HG03196 (cell line): ENCODE results near the gene DCDC2B.
"Not testable (repeated sequence)": the region's sequence is repeated elsewhere in the genome, so short reads cannot be mapped to it uniquely, and the experiment has no call there.

ENCODE experiments used
- ATAC-seq: cut with Tn5 transposase; IDR thresholded peaks from one replicate; pipeline ENCODE4 v1.9.1; 2021; ENCODE audit not compliant: unreplicated experiment

The DCDC2B gene

DNA sequence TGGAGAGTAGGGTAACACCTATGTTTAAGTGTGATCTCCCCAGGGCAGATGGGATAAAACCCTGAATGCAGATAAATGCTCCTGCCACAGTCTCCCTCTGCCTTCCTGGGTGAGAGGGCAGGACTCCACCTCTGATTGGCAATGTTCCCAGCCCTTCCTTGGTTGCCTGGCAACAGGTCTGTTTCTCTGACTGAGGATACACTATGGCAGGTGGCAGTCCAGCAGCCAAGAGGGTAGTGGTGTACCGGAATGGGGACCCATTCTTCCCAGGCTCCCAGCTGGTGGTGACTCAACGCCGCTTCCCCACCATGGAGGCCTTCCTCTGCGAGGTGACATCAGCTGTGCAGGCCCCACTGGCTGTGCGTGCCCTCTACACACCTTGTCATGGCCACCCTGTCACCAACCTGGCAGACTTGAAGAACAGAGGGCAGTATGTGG is at the start of gene DCDC2B:
Gene DCDC2B, plus strand, starts transcription at position 199 of the 438 bp plus-strand sequence. Its CDS starts 5 bp downstream, at position 204.
- no peak for ATAC-seq

DNA sequence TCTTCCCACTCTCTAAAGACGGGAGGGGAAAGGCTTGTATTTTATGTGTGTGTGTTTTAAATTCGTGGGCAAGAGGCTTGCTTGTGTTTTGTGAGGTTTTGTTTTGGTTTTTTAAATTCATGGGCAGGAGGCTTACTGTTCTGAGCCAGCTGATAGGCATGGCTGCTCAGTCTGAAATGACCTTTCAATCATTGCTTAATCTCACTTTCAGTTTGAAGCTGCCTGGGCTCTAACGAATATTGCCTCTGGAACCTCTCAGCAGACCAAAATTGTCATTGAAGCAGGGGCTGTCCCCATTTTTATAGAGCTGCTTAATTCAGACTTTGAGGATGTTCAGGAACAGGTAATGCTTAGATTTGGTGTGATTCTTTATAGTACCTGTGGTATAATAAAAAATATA is 49.7 kb upstream of the DCDC2B start:
- no peak for ATAC-seq

DNA sequence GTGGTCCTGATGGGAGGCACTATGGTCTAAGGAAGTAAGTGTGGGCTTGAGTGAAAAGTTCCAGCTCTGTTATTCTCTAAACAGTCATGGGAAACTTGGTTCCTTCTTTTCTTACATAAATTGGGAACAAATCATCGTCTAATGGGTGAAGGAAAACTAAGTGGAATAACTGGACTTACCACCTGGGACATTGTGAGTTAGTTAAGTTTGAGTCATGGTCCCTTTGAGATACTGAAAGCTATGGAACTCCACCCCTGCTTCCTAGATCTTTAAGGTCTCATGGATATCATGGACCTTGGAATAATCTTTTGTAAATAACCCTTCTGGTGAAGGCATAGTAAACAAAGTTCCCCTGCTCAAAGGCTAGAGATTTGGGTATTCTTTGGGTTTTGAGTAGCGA is 45.5 kb upstream of the DCDC2B start:
- ATAC-seq: no peak

DNA sequence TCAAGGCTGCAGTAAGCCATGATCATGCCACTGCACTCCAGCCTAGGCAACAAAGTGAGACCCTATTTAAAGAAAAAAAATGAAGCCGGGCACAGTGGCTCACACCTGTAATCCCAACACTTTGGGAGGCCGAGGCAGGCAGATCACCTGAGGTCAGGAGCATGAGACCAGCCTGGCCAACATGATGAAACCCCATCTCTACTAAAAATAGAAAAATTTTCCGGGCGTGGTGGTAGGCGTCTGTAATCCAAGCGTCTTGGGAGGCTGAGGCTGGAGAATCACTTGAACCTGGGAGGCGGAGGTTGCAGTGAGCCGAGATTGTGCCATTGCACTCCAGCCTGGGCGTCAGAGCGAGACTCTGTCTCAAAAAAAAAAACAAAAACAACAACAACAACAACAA is 43.3 kb upstream of the DCDC2B start:
- not testable (repeated sequence) for ATAC-seq

DNA sequence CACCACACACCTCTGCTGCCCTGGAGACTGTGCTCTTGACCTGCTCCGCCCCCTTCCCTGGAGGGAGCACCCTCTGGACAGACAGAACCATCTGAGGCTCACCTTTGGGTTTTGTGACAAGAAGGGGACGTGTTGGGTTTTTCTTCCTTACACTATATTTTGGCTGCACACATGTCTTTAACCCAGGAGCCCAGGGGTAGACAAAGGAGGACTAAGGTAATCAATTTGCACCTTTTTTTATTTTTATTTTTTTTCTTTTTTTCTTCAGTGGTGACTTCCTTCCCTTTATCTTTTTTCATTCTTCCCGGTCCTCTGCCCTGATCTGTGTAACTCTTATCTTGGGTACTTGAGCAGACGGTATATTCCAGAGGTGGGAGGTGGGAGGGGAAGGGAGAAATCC is 37.9 kb upstream of the DCDC2B start:
- ATAC-seq: no peak

DNA sequence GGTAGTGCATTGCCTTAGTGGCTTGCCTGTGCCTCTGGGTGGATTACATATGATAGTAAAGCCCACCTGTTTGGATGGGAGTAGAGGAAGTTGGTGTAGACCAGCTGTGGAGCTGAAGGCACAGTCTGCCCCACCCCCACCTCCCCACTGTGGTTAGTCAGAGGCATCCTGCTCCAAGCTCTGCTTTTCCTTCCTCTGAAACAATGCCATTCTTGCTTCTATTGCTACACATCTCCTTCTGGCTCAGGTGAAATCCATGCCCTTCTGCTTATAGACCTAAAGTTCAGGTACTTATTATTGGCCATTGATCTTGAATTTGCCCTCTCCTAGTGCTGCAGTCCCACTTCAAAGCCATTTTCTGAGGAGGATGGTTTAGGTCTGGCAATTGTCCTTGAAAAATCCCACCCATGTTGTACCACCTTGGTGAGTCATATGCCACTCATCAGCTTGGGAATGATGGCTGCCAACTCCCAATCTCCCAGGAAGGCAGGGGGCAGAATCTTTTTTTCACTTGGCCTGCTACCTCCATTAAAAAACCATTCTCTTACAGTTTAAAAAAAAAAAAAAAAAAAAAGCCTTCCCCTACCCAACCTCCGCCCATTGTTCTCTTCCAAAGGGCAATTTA is 36.2 kb upstream of the DCDC2B start:
- no peak for ATAC-seq

DNA sequence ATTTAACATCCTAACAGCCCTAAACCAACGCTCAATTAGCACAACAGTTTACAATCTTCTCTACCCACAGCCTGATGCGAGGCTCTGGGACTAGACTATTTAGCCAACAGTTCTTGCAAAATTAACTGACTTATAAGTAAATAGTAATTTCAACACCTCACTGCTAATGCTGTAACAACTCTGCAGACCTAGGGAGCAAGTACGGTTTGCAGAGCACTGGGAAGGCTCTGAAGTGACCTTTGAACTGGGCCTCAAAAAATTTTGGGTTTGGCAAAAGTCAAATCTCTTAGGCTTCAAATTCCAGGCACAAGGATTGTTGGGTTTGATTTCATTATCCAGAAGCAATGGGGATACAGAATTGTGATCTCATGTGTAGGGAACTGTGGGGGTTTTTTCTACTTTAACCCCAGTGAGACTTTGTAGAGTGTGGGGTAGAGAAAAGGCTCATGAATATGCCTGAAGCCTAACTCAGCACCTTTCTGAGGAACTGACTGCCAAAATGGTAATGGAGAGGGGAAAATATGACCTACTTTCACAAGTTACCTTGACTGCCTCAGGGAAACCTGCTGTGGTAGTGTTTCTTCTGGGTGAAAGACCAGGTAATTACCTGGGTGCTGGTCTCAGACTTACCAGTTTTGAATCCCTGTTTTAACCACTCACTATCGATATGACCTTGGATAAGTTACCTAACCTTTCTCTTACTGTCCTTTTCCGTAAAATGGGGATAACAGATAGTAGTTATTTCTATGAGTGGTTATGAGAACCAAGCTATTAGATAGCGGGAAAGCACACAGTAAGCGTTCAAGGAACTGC is 30.3 kb upstream of the DCDC2B start:
- ATAC-seq: no peak

DNA sequence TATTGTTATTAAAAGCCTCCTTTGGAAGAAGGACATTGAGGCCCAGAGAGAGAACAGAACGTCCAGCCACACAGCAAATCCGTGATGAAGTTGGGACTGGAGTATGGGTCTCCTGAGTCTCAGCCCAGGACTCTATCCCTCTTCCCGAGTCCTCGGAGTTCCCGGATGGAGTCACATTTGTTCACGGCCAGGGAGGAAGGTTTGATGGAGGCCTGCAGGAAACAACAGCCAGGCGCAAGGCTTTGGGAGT is 29.8 kb upstream of the DCDC2B start:
- no peak for ATAC-seq

DNA sequence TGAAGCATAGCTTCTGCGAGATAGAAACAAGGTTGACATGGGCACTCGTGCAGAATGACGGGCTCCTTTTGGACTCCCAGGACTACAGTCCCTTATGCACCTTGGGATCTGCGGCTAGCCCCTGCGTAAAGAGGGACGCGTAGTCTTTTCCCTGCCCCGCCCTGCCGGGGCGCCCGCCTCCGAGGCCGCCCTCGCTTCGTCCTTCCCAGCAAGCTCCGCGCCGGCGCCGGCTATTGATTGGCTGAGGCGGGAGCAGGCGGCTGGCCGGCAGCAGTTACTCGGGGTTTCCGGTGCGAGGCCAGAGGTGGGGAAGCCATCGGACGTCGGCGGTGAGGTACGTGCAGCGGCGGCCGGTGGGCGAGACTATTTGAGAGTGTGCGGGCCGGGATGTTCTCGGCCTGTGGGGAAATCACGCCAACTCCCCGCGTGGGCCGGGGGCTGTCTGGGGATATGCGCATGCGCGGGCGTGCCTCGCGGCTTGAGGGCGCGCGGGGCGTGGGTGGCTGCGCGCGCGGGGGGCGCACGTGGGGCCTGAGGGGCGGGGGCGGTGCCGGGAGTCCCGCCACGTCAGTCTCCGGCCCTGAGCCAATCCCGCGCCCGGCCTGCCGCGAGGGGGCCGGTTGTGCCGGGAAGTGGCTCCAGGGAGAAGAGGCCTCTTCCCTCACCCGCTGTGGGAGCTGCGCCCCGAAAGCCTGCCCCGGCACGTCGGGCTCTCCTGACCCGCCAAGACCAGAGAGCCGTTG is 29.3 kb upstream of the DCDC2B start, which contains the start of gene TXLNA:
Gene TXLNA, plus strand, starts transcription at position 233 of the 743 bp plus-strand sequence. CDS start 671 bp downstream, outside the sequence.
- ATAC-seq: peak; percentile 81

DNA sequence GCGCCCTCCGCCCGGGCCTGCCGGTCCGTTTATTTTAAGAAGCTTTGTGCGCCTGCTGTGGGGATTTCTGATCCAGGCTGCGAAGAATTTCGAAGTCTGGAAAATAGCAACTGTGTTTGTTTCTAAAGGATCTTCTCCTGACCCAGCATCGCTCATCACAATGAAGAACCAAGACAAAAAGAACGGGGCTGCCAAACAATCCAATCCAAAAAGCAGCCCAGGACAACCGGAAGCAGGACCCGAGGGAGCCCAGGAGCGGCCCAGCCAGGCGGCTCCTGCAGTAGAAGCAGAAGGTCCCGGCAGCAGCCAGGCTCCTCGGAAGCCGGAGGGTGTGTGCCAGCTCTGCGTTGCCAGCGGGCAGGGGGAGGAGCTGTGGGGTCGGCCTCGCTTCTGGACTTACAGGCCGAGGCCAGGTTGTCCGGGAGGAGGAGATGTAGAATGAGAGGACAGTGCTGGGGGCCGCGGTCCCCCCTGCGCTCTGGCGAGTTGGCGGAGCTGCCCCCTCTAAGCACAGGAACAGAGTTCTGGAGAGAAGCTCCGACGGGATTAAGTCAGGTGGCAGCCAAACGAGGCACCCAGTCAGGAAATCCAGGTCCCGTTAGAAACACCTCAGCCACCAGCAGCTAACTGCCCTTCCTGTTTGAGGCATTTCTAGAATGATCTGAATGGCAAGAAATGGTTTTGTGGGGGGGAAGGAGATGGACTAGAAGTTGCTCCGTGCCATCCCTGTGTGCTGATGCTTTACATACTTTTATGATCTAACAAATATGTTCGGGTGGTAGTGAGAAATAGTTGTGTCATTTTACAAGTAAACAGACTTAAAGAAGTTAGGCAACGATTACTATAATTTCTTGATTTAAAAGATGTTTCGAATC is 28.5 kb upstream of the DCDC2B start:
- no peak for ATAC-seq

DNA sequence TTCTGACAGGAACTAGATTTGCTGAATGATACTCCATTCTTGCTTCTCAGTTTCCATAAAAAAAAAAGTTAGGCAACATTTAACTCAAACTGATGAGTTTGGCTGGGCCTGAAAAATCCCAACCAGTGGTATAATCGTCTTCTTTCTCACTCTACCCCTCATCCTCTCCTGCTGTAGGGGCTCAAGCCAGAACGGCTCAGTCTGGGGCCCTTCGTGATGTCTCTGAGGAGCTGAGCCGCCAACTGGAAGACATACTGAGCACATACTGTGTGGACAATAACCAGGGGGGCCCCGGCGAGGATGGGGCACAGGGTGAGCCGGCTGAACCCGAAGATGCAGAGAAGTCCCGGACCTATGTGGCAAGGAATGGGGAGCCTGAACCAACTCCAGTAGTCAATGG is 27.8 kb upstream of the DCDC2B start:
- no peak for ATAC-seq

DNA sequence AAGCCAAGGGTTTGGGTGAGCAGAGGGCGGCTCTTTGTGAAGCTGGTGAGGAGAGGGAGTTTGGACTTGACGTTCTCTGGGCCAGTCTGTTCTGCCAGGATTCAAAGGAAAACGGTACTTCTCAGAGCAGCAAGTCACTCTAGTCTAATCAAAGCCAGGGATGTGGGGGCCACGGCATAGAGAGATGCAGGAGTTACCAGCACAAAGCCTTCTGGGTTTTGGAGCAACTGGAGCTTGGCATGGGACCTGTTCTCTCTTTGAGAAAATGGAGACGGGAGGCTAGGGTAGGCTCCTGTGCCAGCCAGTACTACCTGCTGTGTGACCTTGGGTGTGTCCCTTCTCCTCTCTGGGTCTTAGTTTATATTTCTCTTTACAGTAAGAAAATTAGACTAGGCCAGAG is 27.3 kb upstream of the DCDC2B start:
- no peak for ATAC-seq

DNA sequence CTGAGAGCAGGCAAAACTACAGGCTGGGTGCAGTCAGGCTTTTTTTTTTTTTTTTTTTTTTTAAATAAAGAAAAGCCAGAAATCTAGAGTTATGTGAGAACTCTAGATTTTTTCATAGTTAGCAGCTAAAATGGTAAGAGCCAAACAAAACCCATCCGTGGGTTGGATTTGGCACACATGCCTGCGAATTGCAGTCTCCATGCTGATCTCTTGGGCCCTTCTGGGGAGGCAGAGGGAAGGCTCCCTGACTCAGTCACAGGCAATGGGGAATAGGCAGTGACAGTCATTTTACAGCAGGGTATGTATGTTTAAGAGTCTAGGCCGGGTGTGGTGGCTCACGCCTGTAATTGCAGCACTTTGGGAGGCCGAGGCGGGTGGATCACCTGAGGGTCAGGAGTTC is 26.8 kb upstream of the DCDC2B start:
- no peak for ATAC-seq

DNA sequence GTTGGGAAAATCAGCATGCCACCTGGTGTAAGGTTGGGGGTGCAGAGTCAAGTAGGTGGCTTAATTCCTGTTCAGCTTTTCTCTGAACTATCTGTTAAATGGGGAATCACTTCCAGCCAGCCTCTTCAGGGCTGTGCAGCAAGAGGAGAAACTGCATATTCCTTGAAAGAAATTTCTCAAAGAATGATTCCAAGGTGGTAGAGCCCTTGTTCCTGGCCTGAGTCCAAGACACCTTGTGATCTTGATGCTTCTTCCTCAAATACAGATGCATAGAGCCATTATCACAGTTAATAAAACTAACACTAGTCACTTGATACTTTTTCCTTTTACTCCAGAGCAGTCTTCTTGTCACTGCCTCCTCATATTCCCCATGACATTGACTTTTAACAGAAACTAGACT is 24.2 kb upstream of the DCDC2B start:
- no peak for ATAC-seq

DNA sequence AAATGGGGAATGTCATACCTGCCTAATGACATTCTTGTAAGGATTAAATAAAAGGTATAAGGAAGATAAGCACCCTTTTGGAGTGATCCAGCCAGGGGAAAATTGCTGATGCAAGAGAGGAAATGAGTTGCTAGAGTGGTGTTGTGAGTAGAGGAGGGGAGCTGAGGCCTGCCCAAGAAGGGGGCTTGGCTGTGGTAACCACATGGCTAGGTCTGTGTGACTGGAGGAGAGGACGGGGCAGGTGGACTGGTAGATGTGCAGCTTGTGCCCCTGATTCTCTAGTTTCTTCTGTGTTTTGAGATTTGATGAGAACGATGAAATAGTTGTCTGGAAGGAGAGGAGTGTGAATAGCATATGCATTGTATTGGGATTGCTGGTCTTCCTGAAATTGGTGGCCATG is 22.8 kb upstream of the DCDC2B start:
- no peak for ATAC-seq

DNA sequence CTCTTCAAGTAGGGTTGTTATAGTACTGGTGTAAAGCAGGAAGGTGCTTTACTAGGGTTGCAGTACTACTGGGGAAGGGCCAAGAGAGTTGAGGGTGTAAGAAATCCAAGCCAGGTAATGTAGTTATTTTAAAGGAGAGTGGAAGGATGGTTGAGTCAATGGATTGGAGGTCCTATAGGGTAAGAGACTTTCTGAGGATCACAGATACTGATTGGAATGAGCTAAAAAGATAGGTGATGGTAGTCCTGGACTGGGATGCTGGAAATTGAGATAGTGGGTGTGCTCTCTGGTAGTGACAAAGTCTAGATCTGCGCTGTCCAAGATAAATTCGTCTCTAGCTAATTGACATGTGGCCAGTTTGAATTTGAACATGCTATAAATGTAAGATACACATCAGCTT is 22.4 kb upstream of the DCDC2B start:
- ATAC-seq: no peak

DNA sequence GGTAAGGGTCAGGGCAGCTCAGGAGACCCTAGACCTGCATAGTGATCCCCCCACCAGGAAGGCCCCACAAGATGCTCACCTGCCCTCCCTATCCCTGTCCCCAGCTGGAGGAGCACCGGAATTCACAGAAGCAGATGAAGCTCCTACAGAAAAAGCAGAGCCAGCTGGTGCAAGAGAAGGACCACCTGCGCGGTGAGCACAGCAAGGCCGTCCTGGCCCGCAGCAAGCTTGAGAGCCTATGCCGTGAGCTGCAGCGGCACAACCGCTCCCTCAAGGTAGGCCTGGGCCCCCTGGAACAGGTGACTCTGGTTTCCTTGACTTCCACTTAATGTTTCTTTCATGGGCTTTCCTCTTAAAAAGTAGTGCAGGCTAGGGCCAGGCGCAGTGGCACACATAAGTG is 21.0 kb upstream of the DCDC2B start:
- ATAC-seq: no peak

DNA sequence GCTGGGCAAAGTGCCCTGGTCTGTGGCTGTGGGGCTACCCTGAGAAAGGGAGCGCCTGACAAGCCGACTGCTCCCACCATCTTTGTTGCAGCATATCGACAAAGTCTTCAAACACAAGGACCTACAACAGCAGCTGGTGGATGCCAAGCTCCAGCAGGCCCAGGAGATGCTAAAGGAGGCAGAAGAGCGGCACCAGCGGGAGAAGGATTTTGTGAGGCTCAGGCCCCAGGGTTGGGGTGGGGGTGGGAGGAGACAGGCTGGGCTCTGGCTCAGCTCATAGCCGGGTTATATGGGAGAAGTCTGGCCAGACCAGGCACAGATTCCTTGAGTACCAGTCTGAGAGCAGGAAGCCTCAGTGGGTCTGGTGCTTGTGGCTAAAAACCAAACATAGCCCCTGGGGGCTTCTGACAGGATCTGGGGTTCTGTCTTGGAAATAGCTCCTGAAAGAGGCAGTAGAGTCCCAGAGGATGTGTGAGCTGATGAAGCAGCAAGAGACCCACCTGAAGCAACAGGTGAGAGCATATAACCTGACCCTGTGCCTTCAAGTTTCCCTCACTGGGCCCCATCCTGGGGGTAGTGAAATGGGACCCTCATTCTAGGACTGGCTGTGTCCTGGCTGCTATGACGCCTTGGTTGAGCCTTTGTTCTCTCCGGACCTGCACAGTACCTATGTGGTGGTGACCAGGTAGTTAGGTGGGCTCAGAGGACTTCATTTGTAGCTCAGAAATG is 16.5 kb upstream of the DCDC2B start:
- ATAC-seq: no peak

DNA sequence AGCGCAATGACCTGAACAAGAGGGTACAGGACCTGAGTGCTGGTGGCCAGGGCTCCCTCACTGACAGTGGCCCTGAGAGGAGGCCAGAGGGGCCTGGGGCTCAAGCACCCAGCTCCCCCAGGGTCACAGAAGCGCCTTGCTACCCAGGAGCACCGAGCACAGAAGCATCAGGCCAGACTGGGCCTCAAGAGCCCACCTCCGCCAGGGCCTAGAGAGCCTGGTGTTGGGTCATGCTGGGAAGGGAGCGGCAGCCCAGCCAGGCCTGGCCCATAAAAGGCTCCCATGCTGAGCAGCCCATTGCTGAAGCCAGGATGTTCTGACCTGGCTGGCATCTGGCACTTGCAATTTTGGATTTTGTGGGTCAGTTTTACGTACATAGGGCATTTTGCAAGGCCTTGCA is 13.9 kb upstream of the DCDC2B start:
- ATAC-seq: no peak

DNA sequence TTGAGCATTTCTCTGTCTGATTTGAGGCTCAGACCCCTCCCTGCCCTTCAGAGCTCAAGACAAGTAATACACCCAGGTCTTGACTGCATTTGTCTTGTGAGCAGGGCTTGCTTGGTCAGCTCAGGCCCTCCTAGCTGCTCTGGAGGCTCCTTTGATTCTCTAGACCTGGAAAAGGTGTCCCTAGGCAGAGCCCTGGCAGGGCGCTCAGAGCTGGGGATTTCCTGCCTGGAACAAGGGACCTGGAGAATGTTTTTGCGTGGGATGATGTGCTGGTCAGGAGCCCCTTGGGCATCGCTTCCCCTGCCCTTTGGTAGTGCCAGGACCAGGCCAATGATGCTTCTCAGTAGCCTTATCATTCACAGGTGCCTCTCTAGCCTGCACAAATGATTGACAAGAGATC is 13.4 kb upstream of the DCDC2B start:
- ATAC-seq: no peak
